HUDEP-2 (cell line): ENCODE results near the gene SLC46A2.

Source experiments
- DNase-seq, 76 experiments: peaks; one replicate each; lab custom pipeline; 2025; ENCODE audit not compliant: unreplicated experiment in 76 of 76; lab: John Stamatoyannopoulos, UW

SLC46A2 gene, protein sequence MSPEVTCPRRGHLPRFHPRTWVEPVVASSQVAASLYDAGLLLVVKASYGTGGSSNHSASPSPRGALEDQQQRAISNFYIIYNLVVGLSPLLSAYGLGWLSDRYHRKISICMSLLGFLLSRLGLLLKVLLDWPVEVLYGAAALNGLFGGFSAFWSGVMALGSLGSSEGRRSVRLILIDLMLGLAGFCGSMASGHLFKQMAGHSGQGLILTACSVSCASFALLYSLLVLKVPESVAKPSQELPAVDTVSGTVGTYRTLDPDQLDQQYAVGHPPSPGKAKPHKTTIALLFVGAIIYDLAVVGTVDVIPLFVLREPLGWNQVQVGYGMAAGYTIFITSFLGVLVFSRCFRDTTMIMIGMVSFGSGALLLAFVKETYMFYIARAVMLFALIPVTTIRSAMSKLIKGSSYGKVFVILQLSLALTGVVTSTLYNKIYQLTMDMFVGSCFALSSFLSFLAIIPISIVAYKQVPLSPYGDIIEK

DNA sequence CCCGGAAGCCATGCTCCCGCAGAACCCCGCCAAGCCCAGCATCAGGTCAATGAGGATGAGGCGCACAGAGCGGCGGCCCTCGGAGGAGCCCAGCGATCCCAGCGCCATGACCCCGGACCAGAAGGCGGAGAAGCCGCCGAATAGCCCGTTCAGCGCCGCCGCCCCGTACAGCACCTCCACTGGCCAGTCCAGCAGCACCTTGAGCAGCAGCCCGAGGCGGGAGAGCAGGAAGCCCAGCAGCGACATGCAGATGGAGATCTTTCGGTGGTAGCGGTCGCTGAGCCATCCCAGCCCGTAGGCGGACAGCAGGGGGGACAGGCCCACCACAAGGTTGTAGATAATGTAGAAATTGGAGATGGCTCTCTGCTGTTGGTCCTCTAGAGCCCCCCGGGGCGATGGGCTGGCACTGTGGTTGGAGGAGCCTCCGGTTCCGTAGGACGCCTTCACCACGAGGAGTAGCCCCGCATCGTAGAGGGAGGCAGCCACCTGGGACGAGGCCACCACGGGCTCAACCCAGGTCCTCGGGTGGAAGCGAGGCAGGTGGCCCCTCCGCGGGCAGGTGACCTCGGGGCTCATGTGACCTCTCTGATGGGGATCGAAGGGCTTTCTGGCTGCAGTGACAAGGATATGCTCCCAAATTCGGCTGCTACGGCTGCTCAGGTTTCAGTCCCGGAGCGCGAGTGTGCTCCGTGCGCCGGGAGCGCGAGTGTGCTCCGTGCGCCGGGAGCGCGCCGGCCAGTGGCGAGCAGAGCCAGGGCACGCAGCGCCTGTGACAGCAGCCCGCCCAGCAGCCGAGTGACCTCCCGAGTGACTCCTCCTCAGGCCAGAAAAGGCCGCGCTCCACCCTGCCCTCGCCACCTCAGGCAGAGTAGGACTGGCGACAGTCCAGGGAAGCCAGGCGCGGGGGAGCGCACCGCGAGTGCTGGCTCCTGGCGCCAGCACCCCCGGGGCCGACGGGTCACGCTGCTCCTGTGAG lies at the start of gene SLC46A2:
Gene SLC46A2, minus strand, starts transcription at position 771 of the 976 bp plus-strand sequence. Its CDS starts 195 bp downstream, at position 576.
- no peak for DNase-seq

DNA sequence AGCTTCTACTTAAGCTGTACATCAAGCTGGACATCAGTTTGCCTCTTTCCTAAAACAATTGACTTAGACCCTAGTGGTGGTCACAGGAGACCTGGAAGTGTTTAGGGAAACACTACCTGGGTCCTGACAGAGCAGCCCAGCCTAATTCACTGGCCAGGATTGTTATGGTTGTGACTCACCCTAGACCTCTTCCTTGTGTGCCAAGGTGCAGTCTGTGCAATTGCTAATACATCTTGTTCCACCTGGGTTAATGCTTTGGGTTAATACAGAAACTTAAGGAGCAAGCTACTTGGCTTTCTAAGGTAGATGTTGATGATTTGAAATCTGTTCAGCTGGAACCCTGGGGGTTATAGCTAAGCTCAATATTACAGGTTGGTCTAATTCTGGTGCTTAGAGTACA lies 48.7 kb upstream of the SLC46A2 start:
- no peak for DNase-seq

DNA sequence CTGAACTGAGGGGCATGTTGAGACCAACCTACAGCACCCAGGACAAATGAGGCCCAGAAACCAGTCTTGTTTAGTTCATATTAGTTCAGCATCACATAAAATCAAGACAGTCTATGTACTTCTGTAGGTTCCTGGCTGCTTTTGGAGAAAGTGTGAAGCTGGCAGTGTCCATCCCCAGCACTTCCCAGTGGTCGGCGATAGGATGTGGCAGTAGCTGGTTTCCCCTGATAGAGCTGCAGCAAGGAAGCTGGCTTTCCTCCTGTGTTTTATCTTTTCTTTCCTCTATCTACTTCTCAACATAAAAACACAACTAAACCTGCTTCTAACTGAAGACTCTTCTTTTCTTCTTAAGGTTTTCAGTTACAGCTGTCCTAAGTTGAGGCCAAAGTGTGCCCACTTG lies 43.0 kb upstream of the SLC46A2 start:
- DNase-seq = no peak

DNA sequence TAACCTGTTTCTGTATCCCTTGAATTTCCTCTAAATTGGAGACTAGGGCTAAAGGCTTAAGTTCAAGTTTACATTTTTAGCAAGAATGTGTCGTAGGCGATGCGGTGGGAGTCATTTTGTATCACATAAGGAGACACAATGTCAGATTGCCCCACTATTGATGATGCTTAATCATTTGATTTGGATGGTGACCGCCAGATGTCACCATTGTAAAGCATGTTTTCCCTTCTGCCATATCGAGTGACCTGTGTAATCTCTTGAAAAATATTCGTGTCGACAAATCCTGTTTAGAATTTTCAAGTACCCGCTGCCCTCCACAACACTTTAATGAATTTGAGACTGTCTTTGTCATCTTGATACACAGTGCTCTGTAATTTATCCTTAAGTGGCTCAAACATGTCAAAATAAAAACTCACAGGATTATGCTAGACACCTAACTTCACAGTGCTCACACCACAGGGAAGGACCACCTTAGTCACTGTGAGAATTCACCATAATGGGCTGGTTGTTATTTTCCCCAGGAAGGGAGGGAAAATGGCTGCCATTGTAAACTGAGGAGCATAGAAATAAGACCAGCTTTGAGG lies 34.5 kb upstream of the SLC46A2 start:
- peak in 15 of 76 experiments; percentile 1 to 25 (median 5) for DNase-seq

DNA sequence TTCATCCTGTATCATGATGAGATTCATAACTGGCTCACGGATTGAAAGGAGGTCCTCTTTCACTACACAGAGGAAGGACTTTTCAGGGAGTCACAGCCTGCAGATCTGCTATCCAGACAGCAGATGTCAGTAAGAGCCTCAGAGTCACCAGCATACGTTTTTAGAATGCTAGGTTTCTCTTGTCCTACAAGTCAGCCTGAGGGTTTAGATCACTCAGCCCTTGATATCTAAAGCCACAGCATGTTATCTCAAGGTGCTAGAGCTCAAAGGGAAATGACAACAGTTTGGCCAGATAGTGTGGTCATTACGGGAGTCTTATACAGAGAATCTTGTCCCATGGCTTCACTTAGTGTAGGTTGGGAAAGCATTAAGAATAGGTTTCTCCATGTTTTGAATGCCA lies 30.9 kb upstream of the SLC46A2 start:
- peak in 19 of 76 experiments; percentile 1 to 52 (median 33) for DNase-seq

DNA sequence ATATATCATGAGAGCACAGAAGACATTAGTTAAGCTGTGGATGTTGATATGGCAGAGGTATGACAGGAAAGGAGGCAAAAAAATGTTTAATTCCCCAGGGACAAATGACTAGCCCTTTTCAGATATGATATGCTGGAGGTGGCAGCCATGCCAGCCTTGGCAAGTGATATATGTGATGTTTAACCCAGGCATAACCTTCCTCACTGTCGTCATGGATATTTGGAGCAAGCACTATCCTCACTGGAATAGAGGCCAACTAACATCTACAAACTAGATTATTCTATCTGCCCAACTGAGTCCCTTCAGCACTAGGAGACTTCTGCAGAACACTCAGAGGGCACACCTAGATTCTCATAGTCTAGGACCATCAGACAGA lies 27.3 kb upstream of the SLC46A2 start:
- DNase-seq = no peak

DNA sequence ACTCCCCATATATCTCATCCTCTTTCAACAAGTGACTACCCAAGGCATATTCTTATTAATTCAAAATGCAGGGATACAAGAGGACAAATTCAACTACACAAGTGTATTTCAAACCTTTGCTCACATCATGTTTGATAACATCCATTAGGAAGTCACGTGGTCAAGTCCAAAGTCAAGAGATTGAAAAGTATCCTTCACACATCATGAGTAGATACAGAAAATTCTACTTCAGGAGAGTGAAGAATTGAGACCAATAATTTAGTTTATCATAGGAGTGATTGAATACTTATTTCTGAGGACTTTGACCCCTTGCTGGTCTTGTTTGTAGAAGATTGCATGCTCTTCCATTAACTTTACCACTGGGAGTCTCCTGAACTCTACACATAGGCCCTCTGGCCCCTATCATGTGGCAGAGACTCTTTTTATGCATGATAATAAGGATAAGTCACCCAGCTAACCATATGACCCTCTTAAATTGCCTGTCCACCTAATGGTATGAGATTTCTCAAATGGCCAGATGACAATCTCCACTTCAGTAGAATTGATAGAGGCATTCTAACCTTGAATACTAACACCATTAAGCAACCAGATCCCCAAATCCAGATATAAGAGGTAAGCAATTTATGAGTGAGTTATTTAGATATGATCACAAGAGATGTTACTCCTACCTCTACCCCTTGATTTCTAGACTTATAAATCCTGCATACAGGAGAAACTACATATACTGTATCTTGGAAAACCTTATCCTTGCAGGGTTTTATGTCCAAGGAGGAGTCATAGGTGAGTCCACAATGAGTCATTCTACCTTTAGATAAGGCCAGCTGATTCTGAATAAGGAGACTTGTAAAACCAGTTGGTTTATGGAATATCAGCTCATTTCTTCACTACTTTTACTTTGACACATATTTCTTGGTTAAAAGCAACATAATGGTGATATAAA lies 26.6 kb upstream of the SLC46A2 start:
- DNase-seq = no peak

DNA sequence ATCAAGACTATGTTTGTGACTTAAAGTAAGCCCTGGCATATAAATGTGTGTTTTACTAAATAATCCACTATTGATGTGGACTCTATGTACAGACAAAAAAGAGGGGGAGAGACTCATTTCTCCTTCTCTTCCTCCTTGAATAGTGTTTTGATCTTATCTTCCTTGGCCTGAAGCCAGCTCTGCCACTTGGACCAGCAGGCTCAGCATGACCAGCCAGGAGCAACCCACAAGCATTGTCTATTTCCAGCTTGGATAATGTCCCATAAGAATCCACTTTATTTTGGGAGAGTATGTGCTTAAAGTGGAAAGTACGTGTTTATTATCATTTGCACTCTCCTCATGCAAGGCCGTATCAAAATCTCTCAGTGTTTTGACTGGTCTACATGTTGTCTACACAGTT lies 23.8 kb upstream of the SLC46A2 start:
- peak in 2 of 76 experiments; percentile 6 to 11 for DNase-seq

DNA sequence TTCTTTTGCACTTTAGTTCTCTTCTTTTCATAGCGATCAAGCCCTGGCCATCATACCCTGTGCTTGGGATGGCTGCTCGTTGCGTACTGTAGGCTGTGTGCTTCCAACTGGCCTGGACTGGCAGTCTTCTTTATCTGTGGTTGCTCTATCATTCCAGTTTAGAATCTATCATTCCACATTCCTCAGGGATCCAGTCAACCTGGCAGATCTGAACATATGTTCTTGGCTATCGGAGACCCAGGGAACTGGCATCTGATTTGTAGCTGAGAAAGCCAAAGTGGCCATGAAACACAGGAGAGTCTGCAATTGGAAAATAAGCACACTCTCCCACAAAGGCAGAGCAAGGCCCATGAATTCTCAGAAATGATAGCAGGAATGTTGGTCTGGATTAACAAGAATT lies 22.6 kb upstream of the SLC46A2 start:
- no peak for DNase-seq

DNA sequence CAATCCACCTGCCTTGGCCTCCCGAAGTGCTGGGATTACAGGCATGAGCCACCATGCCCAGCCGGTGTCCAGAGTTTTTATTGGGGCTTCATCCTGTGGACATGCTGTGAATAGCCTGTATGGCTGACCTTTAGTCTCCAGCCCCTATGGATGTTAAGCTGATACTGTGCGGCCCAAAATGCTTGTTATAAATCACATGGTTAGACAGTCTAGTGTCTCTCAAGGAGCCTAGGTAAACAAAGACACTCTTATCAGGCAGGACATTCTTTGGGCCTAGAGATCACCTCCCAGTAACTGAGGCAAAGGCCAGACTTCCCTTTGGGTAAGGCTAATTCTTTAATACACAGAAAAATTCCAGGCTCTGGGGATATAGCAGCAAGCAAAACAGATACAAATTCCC lies 22.0 kb upstream of the SLC46A2 start:
- no peak for DNase-seq

DNA sequence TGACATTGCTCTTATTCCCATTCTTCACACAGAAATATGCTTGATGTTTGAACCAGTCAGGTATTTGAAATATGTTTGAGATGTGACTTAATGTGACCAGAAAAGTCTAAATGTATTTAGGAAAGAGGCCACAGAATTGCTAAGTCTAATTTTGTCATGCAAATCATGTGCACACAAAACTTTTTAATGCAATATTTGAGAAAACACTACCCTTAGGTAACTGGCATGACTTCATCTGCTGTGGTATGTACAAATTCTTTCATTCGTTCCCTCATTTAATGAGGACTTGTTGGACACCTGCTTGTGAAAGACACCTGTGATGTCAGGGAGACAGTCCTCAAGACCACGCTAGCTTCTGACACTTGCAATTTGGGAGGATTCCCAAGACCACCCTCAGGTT lies 21.1 kb upstream of the SLC46A2 start:
- DNase-seq = no peak

DNA sequence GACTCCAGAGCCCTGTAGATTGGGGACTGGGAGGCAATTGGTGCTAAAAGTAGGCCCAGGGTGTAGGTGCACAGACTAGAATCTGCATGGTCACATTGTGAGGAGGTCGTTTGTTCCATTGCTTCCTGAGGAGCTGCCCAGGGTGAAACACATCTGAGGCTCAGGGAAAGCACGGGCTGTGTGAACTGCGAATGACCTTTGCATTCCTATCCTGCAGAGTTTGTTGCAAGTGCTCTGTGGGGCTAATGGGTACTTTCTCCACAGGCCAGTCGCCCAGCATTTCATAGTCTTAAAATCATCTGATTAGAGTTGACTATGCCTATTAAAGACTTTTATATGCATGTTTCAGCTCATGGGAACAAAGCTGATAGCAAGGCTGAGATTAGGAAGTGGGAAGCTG lies 14.4 kb upstream of the SLC46A2 start:
- no peak for DNase-seq

DNA sequence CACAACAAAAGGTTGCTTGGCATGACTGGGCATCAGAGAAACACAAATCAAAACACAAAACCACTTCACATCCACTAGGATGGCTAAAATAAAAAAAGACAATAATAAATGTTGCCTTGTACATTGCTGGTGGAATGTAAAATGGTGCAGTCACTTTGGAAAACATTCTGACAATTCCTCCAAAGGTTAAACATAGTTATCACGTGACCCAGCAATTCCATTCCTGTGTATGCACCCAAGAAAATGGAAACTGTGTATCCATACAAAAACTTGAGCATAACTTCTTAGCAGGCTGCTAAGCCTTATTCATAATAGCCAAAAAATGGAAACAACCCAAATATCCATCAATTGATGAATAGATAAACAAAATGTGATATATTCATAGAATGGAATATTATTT lies 10.2 kb upstream of the SLC46A2 start:
- DNase-seq = no peak

DNA sequence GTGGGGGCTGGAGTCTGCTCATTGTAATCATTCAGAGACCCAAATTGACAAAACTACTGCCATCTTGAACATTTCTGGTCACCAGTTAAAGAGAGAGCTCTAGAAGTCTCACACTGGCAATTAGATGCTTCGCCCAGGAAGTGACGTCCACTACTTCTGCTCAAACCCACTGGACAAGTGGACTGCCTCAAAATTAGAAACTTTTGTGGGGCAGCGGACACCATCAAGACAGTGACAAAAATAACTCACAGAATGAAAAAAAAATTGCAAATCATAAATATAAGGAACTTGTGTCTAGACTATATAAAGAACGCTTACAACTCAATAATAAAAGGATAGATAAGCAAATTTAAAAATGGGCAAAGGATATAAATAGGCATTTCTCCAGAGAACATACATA lies 9.8 kb upstream of the SLC46A2 start:
- no peak for DNase-seq

DNA sequence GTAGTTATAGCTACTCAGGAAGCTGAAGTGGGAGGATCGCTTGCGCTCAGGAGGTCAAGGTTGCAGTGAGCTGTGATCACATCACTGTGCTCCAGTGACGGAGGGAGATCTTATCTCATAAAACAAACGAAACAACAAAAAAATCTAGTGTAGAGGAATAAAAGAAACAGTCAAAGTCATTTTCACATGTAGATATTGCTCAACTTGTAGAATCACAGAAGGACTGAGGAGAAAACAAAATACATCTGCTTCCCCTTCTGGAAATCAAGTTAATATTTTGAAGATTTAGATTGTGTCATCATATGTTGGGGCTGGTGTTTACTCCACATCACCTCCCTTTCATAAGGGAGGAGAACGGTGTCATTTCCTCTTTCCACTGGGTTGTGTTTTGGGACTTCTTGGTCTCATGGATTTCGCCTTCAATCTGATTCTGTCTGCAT lies 8.2 kb upstream of the SLC46A2 start:
- DNase-seq = no peak

DNA sequence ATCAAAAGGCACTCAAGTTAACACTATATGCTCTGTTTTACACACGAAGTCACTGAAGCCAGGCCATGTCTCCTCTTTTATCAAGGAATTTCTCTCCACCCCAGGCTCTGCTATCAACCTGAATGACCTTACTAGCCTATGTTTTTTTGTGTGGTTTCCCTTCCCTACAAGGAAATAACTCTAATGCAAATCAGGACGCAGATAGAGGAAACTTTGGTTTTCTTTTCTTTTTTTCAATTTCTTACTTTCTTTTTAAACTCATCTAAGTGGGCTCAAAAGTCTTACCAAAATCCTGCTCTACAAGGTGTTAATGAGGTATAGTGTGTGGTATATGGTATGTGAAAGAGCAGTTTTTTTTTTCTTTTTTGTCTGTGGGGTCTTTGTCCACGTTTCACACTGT lies 5.5 kb upstream of the SLC46A2 start:
- DNase-seq = no peak

DNA sequence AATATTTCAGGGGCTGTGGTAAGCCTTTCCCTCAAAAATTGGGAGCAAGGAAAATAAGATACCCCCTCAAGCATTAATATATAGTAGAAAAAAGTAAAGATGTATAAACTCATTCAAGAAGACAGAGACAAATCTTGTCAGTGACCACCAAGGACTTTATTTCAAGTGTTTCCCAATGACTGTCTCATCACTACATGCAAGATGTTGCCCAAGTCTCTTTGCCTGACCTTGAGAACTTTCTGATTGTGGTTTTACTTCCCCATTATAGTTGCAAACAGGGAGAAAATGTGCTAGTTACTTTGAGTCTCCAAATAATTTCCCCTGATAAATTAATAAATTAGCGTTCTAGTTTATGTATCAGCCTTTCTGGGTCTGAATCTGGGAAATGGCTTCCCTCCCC lies 4.0 kb upstream of the SLC46A2 start:
- no peak for DNase-seq

DNA sequence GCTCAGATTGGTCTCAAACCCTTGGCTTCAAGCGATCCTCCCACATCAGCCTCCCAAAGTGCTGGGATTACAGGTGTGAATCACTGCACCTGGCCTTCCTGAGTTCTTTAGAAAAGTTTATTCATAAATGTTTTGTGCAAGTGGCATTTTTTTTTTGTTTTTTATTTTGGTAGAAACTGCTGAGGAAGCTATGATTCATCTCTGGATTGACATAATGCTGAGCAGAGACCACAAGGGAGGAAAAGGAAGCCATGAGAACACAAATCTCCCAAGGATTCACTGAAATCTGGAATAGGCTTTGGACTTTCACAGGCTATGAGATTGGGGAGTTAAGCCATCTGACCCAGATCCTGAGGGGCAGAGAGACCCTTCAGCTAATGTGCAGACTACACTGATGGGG lies 3.4 kb upstream of the SLC46A2 start:
- DNase-seq = no peak

DNA sequence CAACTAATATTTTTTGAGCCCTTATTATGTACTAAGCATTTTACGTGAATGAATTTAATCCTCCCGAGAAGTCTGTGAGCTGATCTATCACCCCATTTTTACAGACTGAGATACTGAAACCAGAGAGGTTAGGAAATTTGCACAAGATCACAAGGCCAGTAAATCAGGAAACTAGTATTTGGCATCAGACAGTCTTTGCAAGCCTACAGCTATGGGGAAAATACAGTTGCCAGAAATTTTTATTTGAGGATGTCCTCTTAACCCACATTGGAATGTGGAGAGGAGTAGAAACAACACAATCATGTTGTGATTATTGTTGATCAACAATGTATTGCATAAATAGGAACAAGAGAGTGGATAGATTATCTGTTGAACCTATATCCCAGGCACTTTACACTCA lies 2.3 kb upstream of the SLC46A2 start:
- DNase-seq = no peak

DNA sequence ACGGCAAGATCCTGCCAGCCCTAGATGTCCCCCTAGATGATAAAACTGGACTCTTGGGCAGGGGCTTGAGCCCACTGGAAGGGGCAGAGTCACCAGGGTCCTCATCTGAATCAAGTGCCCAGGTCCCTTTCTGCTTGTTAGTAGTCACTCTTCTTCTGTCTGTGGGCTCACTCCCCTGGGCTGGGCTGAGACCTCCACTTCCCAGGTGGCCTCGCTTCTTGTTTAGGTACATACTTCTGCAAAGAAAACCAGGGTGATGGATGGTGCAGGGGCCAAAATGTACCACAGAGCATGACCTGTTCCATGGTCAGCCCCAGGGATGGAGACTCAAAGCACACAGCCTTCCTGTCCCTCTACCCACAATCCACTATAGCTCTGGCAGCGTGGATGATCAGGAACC lies 845 bp upstream of the SLC46A2 start:
- DNase-seq = no peak
